Measurements from ENCODE around the gene CFDP1. TPM values are rescaled to one million over a fixed set of nuclear protein-coding genes. Genes with fewer than 3 reads are reported as not detected.

The CFDP1 gene
- total and polyA plus RNA-seq, 2 of the 13 experiments (the other 11 are each of a cell fraction or from before 2014, with no cell fraction given), result 78.6 to 153 TPM

GRCh38 chr16:75464122-75464918 lies 31.0 kb upstream of the CFDP1 start, which contains the start of gene TMEM170A (continued):
- peak; percentile 69 for TF ChIP-seq PAXIP1 (CRISPR knock-in tag; conservative IDR thresholded peaks at IDR 0.05)
- no peak for TF ChIP-seq NBN (conservative IDR thresholded peaks at IDR 0.05)
- no peak for TF ChIP-seq ATF7 (IDR thresholded peaks at IDR 0.05)
- TF ChIP-seq ATF7 (CRISPR knock-in tag; IDR thresholded peaks at IDR 0.05), result peak; percentile 41; the same call in 1 of the 2 replicates
- no peak for TF ChIP-seq HNRNPL (IDR thresholded peaks at IDR 0.05; ENCODE audit: low read depth, low read length)
- TF ChIP-seq ZBTB37 (CRISPR knock-in tag; IDR thresholded peaks at IDR 0.05), result no peak
- no peak for TF ChIP-seq ZNF207 (IDR thresholded peaks at IDR 0.05; ENCODE audit: borderline replicate concordance)
- peak; percentile 86 for TF ChIP-seq ZNF317 (CRISPR knock-in tag; IDR thresholded peaks at IDR 0.05)
- TF ChIP-seq BRF2 (CRISPR knock-in tag; IDR thresholded peaks at IDR 0.05), result peak; percentile 29
- TF ChIP-seq REL (CRISPR knock-in tag; conservative IDR thresholded peaks at IDR 0.05), result peak; percentile 87; the same call in 1 of the 2 replicates
- TF ChIP-seq KLF15 (CRISPR knock-in tag; IDR thresholded peaks at IDR 0.05; ENCODE audit: borderline replicate concordance), result no peak; the same call in 1 of the 2 replicates
- TF ChIP-seq NR2F6 (IDR thresholded peaks at IDR 0.05), result no peak
- TF ChIP-seq NR2F6 (CRISPR knock-in tag; IDR thresholded peaks at IDR 0.05), result peak; percentile 79; the same call in 1 of the 2 replicates
- TF ChIP-seq, protein P1, sequence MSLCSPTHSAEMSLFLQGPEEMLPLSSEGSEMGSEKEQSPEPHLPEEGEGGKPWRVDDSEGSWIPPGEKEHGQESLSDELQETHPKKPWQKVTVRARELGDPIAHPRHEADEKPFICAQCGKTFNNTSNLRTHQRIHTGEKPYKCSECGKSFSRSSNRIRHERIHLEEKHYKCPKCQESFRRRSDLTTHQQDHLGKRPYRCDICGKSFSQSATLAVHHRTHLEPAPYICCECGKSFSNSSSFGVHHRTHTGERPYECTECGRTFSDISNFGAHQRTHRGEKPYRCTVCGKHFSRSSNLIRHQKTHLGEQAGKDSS (CRISPR knock-in tag; IDR thresholded peaks at IDR 0.05; ENCODE audit: borderline replicate concordance, low read depth), result peak; percentile 42; the same call in 1 of the 2 replicates
- peak; percentile 92 for TF ChIP-seq HBP1 (CRISPR knock-in tag; IDR thresholded peaks at IDR 0.05; ENCODE audit: low read depth)
- TF ChIP-seq, protein P2, sequence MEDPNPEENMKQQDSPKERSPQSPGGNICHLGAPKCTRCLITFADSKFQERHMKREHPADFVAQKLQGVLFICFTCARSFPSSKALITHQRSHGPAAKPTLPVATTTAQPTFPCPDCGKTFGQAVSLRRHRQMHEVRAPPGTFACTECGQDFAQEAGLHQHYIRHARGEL (CRISPR knock-in tag; IDR thresholded peaks at IDR 0.05), result no peak
- TF ChIP-seq SRSF9 (IDR thresholded peaks at IDR 0.05; ENCODE audit: borderline replicate concordance, insufficient read depth, low read depth, low read length, poor library complexity, severe bottlenecking), result no peak
- TF ChIP-seq, protein P3, sequence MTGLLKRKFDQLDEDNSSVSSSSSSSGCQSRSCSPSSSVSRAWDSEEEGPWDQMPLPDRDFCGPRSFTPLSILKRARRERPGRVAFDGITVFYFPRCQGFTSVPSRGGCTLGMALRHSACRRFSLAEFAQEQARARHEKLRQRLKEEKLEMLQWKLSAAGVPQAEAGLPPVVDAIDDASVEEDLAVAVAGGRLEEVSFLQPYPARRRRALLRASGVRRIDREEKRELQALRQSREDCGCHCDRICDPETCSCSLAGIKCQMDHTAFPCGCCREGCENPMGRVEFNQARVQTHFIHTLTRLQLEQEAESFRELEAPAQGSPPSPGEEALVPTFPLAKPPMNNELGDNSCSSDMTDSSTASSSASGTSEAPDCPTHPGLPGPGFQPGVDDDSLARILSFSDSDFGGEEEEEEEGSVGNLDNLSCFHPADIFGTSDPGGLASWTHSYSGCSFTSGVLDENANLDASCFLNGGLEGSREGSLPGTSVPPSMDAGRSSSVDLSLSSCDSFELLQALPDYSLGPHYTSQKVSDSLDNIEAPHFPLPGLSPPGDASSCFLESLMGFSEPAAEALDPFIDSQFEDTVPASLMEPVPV (CRISPR knock-in tag; IDR thresholded peaks at IDR 0.05), result 0 out of 2 replicates have a peak, but pooled peaks have one; percentile 39

All from HepG2 (cell line).